Measurements from ENCODE around the gene RAB6D.
"Not testable (repeated sequence)": the region's sequence is repeated elsewhere in the genome, so short reads cannot be mapped to it uniquely, and the experiment has no call there.

RAB6D gene

GRCh38 chr2:131365452-131365851 is 1.5 kb upstream of the RAB6D start:
- FAIRE-seq: no peak

GRCh38 chr2:131363213-131363612 is 755 bp downstream of the RAB6D start:
- FAIRE-seq: peak; percentile 78

- FAIRE-seq: not testable (repeated sequence)
Measured at GRCh38 chr2:131361773-131362172, 2.2 kb downstream of the RAB6D start.

- not testable (repeated sequence) for FAIRE-seq
Measured at GRCh38 chr2:131353167-131353697, 10.7 kb downstream of the RAB6D start.

- FAIRE-seq: no peak
Measured at GRCh38 chr2:131349021-131349420, 14.9 kb downstream of the RAB6D start.

- FAIRE-seq: not testable (repeated sequence)
Measured at GRCh38 chr2:131347035-131347434, 16.9 kb downstream of the RAB6D start.

- FAIRE-seq: not testable (repeated sequence)
Measured at GRCh38 chr2:131339307-131339706, 24.7 kb downstream of the RAB6D start.

GRCh38 chr2:131335319-131335718 is 28.6 kb downstream of the RAB6D start:
- FAIRE-seq: not testable (repeated sequence)

- not testable (repeated sequence) for FAIRE-seq
Measured at GRCh38 chr2:131332709-131333108, 31.3 kb downstream of the RAB6D start.

- not testable (repeated sequence) for FAIRE-seq
Measured at GRCh38 chr2:131331000-131331399, 33.0 kb downstream of the RAB6D start.

- no peak for FAIRE-seq
Measured at GRCh38 chr2:131322209-131322608, 41.8 kb downstream of the RAB6D start.

- not testable (repeated sequence) for FAIRE-seq
Measured at GRCh38 chr2:131321344-131321743, 42.6 kb downstream of the RAB6D start.

- not testable (repeated sequence) for FAIRE-seq
Measured at GRCh38 chr2:131311001-131311400, 53.0 kb downstream of the RAB6D start.

Measured in islet of Langerhans (tissue), 1 donor.